GM13976 (cell line): ENCODE measurements around the gene NANOS2.

Experiments used
- DNase-seq: peaks from one replicate; pipeline ENCODE4 v3.0.0; 2012; ENCODE audit warnings: low spot score
- CTCF ChIP-seq: IDR thresholded peaks from 2 replicates; pipeline ENCODE4 v1.5.1; 2012; ENCODE audit warnings: borderline replicate concordance, mild to moderate bottlenecking; ENCODE audit not compliant: insufficient read depth; ENCODE audit errors: extremely low read depth, missing control alignments, control extremely low read depth
- in situ Hi-C: fragments of 300-500 bp; cut with MboI; formaldehyde crosslinking; loops from one replicate; pipeline ENCODE4 v1.12.0; 2022; ENCODE audit warnings: low sequenced_read_pairs, mixed read lengths, inconsistent platforms; ENCODE audit not compliant: unreplicated experiment

Gene NANOS2

GRCh38 chr19:45878043-45878794, 36.4 kb downstream of the NANOS2 start:
- in situ Hi-C loops = no loop called here
- TF ChIP-seq CTCF = no peak
- DNase-seq = no peak

GRCh38 chr19:45876411-45877197, 38.0 kb downstream of the NANOS2 start:
- DNase-seq = peak; percentile 76
- in situ Hi-C loops = no loop called here
- no peak for TF ChIP-seq CTCF

GRCh38 chr19:45876161-45876410, 38.5 kb downstream of the NANOS2 start:
- in situ Hi-C loops = no loop called here
- TF ChIP-seq CTCF = no peak
- DNase-seq = no peak

GRCh38 chr19:45874620-45874966, 40.0 kb downstream of the NANOS2 start:
- no peak for TF ChIP-seq CTCF
- in situ Hi-C loops = no loop called here
- DNase-seq = no peak

- no peak for TF ChIP-seq CTCF
- DNase-seq = no peak
- in situ Hi-C loops = no loop called here
Measured at GRCh38 chr19:45873219-45873772, 41.3 kb downstream of the NANOS2 start.

GRCh38 chr19:45872095-45872919, 42.3 kb downstream of the NANOS2 start:
- no peak for TF ChIP-seq CTCF
- in situ Hi-C loops = no loop called here

More at GRCh38 chr19:45872095-45872919, 42.3 kb downstream of the NANOS2 start:
- no peak for DNase-seq
